Activated CD4-positive, alpha-beta T cell treated with anti-CD3 and anti-CD28 coated beads, Interleukin-10, Interleukin-2, amounts not matched to agents 100 ng/mL and 50 ng/mL, durations not matched to agents 16 hours and 8 hours (primary cell): ENCODE measurements around the gene CTRB2.
"Not testable (repeated sequence)": the region's sequence is repeated elsewhere in the genome, so short reads cannot be mapped to it uniquely, and the experiment has no call there.

ENCODE experiments used
- DNase-seq: peaks from one replicate; pipeline ENCODE4 v3.0.0-alpha.2; 2020

CTRB2 gene

GRCh38 chr16:75241955-75242354, 35.0 kb upstream of the CTRB2 start:
- DNase-seq: no peak

GRCh38 chr16:75241412-75241811, 34.5 kb upstream of the CTRB2 start:
- DNase-seq: no peak

GRCh38 chr16:75240633-75241032, 33.7 kb upstream of the CTRB2 start:
- DNase-seq: not testable (repeated sequence)

DNA sequence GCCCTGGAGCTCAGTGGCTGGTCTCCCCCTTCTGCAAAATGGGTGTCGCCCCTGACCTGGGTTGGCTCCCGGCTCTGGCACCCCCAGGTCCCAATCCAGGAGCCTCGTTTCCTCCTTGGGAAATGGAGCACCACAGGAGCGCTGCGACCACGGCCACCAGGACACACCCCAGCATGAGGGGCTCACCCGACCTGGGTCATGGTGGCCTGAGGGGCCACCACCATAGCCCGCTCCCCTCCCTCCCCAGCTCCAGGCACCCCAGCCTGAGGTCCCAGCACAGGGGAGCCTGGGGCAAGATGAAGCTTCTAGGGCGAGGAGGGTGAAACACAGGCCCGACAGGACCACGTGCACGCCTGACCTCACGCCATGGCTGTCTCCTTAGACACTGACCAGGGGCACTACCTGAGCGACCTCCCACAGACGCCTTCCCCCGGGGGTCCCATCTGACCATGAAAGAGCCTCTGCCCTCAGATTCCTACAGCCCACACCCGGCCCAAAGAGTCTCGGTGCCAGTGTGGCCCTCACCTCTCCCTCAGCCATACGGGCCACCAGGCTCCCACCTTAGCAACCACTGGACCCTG, 32.7 kb upstream of the CTRB2 start:
- no peak for DNase-seq

- DNase-seq: no peak
Observed at GRCh38 chr16:75238853-75239541, 32.0 kb upstream of the CTRB2 start.

GRCh38 chr16:75238132-75238852, 31.3 kb upstream of the CTRB2 start:
- DNase-seq: no peak

DNA sequence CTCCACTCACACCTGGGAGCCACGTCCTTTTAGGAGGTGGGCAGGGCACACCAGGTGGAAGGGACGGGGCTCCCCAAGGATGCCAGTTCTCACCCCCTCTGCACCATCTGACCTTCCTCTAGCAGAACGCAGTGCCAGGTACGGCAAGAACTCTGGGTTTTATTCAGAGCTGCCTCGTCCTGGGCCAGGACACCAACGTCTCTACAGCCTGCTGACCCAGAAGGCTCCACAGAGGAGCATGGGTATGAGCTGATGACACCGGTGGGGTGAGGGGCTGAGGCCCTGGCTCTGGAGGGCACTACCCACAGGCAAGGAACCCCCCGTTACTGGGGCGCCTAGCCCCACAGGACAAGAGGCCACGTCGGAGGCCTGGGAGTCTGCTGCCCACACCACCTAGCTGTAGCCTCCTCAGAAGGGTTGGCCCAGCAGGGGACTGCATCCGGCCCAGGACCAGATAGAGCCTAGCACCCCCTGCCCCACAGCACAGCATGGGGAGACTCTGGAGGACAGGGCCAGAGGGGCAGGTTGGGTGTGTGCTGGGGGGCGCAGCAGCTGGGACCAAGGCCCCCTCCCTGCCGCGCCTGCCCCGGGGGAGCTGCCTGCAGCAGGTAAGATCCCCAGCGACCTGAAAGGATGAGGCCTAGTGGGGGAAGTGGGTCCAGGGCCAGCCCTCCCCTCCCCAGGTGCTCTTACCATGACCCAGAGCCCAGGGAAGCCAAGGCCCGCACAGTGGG, 30.6 kb upstream of the CTRB2 start:
- no peak for DNase-seq

DNA sequence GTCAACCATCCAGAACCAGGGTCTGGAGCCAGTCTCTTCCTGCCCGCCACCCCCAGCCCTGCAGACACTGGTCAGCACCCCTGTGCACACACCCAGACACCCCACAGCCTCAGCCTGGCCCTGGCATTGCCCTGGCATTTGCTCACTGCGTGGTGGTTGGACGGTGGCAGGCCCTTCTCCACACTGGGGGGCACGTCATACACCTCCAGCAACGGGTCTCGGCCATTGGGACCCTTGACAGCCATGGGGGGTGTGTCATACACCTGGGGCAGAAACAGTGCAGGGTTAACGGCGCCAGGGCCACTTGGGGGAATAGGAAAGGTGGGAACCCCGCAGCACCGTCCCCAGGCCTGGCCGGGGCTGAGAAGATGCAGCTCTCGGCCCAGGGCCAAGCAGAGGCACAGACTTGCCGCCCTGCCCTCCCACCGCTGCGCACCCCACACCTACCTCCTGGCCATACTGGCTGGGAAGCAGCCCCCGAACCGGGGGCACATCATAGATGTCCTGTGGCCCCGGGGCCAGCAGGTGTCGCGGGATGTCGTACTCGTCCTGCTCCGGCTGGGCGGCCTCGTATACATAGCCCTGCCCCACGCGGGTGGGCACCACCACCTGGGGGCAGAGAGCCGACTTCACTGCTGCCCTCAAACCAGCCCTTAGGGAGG, 29.9 kb upstream of the CTRB2 start:
- DNase-seq: no peak

- peak; percentile 61 for DNase-seq
Observed at GRCh38 chr16:75236232-75236631, 29.3 kb upstream of the CTRB2 start.

DNA sequence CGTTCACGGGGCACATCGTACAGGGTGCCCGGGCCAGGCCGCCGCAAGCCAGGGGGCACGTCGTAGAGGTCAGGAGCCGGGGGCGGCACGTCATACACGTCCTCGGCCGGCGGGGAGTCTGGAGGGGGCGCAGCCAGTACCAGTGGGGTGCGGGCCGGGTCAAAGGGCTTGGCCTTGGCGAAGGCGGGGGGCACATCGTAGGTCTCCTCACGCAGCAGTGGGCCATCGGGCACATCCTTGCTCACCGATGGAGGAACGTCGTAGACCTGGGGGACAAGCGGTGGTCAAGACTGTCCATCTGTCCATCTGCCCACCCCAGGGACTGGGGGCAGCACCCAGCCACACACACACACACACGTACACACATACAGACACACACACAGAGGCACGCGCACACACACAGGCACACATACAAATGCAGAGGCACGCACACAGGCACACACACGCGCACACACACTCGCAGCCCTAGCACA, 28.8 kb upstream of the CTRB2 start:
- no peak for DNase-seq

DNA sequence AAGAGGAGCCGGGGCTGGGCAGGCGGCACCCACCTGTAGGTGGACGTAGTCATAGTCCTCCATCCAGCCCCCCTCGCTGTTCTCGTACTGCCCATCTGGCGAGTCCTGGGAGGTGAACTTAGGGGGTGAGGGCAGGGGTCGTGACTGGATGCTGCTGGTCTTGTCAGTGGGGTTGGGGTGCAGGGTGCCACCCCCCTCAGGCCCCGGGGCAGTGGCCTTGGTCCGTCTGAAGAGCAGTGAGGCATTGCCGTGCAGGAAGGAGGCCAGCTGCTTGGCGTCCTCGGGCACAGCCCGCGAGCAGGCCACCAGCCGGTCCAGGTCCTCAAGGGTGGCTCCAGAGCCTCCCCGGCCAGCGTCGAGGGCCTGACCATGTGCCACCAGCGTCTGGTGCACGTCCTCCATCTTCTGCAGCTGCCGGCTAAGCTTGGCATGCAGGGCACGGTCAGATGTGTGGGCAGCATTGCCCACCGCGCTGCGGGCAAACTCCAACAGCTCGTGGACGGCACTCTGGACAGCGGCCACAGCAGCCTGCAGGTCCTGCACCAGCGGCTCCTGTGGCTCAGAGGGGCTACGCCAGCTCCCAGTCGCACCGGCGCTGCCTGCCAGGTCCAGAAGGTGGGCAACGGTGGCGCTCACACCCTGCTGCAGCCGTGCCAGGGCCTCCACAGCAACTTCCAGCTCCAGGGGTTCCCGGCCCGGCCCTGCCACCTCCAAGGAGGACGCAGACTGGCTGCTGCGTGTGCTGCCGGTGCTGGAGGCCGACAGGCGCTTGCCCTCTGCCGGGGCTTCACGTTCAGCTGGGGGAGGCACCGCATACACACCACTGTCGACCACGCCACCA, 28.1 kb upstream of the CTRB2 start:
- no peak for DNase-seq

- no peak for DNase-seq
Observed at GRCh38 chr16:75233611-75233938, 26.6 kb upstream of the CTRB2 start.

- no peak for DNase-seq
Observed at GRCh38 chr16:75231570-75231969, 24.6 kb upstream of the CTRB2 start.

DNA sequence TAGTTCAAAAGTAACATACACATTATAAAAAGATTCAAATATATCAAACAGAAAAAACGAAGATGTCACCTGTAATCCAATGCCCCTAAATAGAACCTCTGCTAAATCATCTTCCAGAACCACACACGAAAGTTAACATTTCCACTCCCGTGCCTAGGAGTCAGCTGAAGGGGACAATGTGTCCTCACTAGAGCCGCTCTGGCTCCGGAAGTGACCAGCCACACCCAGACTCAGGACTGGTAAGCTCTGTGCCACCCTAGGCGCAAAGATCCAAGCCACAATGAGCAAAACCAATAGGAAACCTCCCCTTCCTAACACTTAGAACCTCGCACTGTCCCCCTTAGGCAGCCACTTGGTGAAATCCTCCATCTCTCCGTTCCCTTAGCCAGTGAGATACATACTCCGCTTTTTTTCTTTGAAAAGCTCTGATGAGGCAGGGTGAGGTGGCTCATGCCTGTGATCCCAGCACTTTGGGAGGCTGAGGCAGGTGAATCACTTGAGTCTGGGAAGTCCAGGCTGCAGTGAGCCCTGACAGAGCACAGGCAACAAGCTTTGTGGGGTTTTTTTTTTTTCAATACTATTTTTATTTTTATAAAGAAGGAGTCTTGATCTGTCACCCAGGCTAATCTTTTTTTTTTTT, 23.6 kb upstream of the CTRB2 start:
- no peak for DNase-seq

DNA sequence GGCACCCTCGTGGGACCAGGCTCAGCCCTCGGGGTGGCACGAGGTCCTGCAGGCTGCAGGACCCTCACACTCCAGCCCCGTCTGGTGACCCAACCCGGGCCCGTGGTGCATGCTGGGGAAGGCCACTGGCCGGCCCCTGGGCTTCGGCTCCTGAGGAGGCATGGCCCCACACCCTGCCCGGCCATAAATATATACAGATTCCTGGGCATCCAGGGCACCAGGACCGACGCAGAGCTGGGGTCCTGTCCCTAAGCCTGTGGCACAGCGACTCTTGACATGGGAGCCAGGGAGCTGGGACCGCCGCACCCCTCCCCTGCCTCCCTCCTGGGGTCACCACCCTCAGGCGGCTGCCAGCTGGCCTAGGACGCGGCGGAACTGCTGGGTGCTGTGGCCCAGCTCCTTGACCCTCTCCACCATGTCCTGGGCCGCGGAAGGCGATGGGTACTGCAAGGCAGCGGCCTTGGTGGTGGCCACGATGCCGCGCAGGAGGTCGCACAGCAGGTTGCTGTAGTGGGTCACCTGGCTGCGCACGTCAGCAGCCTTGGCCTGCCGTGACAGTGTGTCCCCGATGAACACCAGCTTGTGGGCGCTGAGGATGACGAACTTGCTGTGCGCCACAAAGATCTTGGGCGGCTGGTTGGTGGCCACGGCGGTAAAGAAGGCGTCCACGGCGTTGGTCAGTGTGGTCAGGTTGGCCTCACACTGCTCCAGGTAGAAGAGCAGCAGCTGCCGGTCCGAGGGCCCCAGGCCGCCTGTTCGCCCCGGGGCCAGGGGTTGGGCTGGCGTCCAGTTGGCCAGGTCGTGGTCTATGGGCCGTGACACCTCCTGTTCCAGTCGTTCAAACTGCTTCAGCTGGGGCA, 22.4 kb upstream of the CTRB2 start:
- DNase-seq: no peak

DNA sequence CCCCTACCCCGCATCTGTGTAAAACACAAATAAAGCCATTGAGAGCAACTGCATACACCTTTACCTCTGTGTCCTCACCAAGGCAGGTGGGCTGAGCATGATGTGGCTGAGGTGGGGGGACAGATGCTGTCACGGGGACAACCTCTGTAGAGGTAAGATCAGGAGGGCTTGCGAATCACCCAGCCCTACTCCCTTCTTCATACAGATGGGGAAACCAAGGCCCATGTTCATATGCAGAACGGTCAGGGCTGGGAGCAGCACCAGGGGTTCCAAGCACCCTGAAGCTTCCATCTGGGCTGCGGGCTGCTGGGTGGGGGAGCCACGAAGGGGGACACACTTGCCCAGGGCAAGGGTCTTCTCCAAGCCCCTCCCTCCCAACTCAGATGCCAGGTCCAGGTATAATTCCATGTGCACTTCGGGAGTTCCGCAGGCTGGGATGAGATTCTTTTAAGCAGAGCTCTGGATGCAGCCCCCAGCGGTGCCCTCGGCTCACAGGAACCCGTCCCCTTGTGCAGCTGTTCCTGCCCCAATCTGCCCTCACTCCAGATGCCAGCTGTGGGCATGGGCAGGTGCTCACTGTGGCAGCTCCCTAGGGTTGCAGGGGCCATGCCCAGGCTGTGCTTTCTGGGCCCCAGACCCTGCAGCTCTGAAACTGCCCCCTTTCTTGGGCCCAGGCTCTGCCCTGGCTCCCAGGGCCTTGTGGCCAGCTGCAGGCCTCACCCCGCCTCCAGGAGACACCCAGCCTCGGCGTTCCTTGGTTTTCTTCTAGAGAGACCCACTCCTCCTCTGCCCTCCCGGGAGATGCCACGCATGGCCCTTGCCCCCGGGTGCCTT, 21.4 kb upstream of the CTRB2 start:
- DNase-seq: no peak

DNA sequence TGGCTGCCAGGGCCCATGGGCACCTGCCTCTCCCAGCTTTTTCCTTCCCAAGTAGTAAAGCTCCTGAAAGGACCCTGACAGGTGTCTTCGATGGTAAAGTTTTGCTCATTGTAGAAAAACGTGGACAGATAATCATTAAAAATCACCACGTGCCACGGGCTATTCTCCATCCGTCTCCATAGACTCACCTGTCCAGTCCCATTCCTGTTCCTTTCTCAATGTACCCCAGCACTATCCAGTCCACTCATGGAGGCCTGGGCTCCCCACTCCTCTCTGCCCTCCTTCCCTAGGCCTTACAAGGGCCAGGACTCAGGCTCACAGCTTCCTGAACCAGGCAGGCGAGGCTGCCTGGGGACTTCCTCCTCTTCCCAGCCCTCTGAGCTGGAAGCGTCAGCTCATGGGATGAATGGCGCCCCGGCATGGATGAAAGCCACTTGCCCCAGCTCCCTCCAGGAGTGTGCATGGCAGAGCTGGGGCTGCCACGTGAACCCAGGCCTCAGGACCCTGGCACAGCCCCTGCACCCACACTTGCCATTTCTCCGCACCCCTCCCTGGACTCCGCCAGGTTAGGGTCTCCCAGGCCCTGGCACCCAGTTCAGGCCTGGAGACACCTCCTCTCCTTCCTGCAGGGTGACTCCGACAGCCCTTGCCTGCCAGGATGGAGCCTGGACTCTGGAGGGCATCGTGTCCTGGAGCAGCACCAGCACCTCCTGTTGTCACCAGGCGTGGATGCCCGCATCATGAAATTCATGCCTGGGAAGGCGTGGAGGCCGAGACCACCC, 20.6 kb upstream of the CTRB2 start:
- DNase-seq: no peak

DNA sequence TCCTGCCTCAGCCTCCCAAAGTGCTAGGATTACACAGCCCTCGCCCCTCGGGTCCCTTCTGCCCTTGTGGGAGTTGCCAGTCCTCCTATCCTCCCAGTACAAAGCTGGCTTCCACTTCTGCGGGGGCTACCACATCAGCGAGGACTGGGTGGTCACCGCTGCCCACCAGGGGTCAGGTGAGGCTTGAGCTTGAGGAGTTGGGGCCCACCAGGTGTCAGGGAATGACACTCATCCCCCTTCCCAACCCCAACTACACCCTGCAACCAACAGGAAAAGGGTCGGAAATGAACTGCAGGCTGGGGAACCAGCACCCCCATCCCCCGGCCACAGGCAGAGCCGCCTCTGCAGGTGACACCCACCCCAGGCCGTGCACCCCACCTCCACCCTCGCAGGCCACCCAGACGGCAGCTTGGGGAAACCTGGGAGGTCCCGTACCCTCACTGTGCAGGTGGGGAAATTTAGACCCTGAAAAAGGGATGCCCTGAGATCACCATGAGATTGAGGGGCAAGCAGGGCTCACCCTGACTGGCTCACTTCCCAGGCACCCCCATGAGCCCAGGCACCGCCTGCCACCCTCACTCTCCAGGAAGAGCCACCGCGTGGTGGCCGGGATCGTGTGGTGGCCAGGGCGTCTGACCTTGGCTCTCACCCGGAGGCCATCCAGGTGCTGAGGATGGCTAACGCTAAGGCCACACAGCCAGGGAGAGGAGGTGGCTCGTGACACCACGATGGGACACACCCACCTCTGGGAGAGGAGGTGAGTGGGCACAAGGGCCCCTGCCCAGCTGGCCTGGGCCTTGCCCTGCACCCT, 19.8 kb upstream of the CTRB2 start:
- DNase-seq: no peak
